Right lobe of liver (tissue), 4 donors: ENCODE data around the gene FABP6.

Source experiments
- CTCF ChIP-seq, 4 donors: fragments of 200-600 bp in 3 of 4; fragments of 450-650 bp in 1 of 4; IDR thresholded peaks; one replicate each; pipeline versions ENCODE4 v1.5.1 to v1.8.0; 2016 to 2022; ENCODE audit warnings: antibody characterized with exemption in 4 of 4, mild to moderate bottlenecking in 2 of 4
- POLR2A ChIP-seq: fragments of 450-650 bp; IDR thresholded peaks from one replicate; pipeline ENCODE4 v1.6.1; 2017; ENCODE audit warnings: antibody characterized with exemption, mild to moderate bottlenecking
- donor health status: DM: no; HTN: no; CAD: no.
- donor health status: DM: no; HTN: no; CAD: no.
- donor health status: DM: no; HTN: yes; CAD: no.

- TF ChIP-seq CTCF (IDR thresholded peaks at IDR 0.05) (no peak), POLR2A (no peak)
Measured at GRCh38 chr5:160250226-160250625, 20.9 kb downstream of the FABP6 start.
